PC-3 (cell line): Measurements from ENCODE around the gene NR5A2.

ENCODE experiments used
- EZH2 ChIP-seq: fragments of 300-600 bp; sonication (generic); IDR thresholded peaks from one replicate; pipeline ENCODE4 v1.6.1; 2017; ENCODE audit warnings: antibody characterized with exemption, mild to moderate bottlenecking, low read length; ENCODE audit not compliant: unreplicated experiment
- TF ChIP-seq, protein P1 (sequence below): fragments of 300-600 bp; sonication (generic); conservative IDR thresholded peaks from 2 replicates; pipeline ENCODE4 v1.5.1; 2017; ENCODE audit warnings: antibody characterized with exemption, low read depth, mild to moderate bottlenecking, low read length

DNA sequence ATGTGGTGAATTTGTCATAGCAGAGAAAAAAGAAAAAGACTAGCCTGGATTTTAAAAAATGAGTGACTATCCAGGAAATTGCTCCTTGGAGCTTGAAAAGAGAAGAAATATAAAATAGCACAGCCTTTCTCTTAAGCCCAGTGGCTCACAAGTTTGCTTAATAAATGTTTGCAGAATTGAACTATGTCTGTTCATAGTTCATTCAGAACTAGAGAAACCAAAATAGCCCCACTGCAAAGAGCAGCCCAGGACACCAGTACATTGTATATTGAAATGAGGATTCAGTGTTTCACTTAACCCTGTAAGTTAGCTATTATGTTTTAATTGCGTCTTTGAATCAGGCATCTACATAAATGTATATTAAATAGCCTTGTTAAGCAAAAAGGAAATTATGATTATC, 88.8 kb downstream of the NR5A2 start:
- TF ChIP-seq, protein P1, sequence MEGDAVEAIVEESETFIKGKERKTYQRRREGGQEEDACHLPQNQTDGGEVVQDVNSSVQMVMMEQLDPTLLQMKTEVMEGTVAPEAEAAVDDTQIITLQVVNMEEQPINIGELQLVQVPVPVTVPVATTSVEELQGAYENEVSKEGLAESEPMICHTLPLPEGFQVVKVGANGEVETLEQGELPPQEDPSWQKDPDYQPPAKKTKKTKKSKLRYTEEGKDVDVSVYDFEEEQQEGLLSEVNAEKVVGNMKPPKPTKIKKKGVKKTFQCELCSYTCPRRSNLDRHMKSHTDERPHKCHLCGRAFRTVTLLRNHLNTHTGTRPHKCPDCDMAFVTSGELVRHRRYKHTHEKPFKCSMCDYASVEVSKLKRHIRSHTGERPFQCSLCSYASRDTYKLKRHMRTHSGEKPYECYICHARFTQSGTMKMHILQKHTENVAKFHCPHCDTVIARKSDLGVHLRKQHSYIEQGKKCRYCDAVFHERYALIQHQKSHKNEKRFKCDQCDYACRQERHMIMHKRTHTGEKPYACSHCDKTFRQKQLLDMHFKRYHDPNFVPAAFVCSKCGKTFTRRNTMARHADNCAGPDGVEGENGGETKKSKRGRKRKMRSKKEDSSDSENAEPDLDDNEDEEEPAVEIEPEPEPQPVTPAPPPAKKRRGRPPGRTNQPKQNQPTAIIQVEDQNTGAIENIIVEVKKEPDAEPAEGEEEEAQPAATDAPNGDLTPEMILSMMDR, result no peak
- TF ChIP-seq EZH2, result no peak
